SK-N-SH treated with all-trans-retinoic acid at 6 μM for 48 hours (cell line): ENCODE data around the gene GABARAP.

Experiments used
- ARNTL ChIP-seq: fragments of 450-650 bp; formaldehyde crosslinking; IDR thresholded peaks from 2 replicates; pipeline ENCODE4 v1.5.0; 2020; ENCODE audit warnings: low read depth, mild to moderate bottlenecking, moderate library complexity, borderline replicate concordance
- CSDC2 ChIP-seq: fragments of 250-450 bp; sonication (Bioruptor Pico); IDR thresholded peaks from 2 replicates; pipeline ENCODE4 v1.5.0; 2020; ENCODE audit warnings: mild to moderate bottlenecking, moderate library complexity
- ESRRG ChIP-seq: fragments of 250-450 bp; sonication (Bioruptor Pico); IDR thresholded peaks from 2 replicates; pipeline ENCODE4 v1.6.1; 2021; ENCODE audit warnings: mild to moderate bottlenecking
- ISL1 ChIP-seq: fragments of 250-450 bp; sonication (Bioruptor Pico); IDR thresholded peaks from 2 replicates; pipeline ENCODE4 v2.1.2; 2022; ENCODE audit warnings: mild to moderate bottlenecking, moderate library complexity
- RARB ChIP-seq: fragments of 250-450 bp; sonication (Bioruptor Pico); IDR thresholded peaks from 2 replicates; pipeline ENCODE4 v1.8.0; 2021; ENCODE audit warnings: mild to moderate bottlenecking, moderate library complexity
- SNAI2 ChIP-seq: fragments of 250-450 bp; sonication (Bioruptor Pico); IDR thresholded peaks from 2 replicates; pipeline ENCODE4 v1.5.0; 2020; ENCODE audit warnings: mild to moderate bottlenecking, moderate library complexity
- TCF4 ChIP-seq: fragments of 250-450 bp; sonication (Bioruptor Pico); IDR thresholded peaks from 2 replicates; pipeline ENCODE4 v1.8.0; 2021; ENCODE audit warnings: mild to moderate bottlenecking, moderate library complexity, borderline replicate concordance
- ZFP3 ChIP-seq: fragments of 250-450 bp; sonication (Bioruptor Pico); IDR thresholded peaks from 2 replicates; pipeline ENCODE4 v1.5.0; 2020; ENCODE audit warnings: mild to moderate bottlenecking, moderate library complexity
- ZNF70 ChIP-seq: fragments of 450-650 bp; formaldehyde crosslinking; IDR thresholded peaks from 2 replicates; pipeline ENCODE4 v1.5.0; 2020; ENCODE audit warnings: mild to moderate bottlenecking, moderate library complexity
- TF ChIP-seq, protein P1 (sequence below): fragments of 250-450 bp; sonication (Bioruptor Pico); IDR thresholded peaks from 2 replicates; pipeline ENCODE4 v1.8.0; 2020; ENCODE audit warnings: mild to moderate bottlenecking, moderate library complexity, borderline replicate concordance
- TF ChIP-seq, protein P2 (sequence below): fragments of 250-450 bp; sonication (Bioruptor Pico); IDR thresholded peaks from 2 replicates; pipeline ENCODE4 v1.5.1; 2020; ENCODE audit warnings: low read depth, mild to moderate bottlenecking, moderate library complexity
- TF ChIP-seq, protein P3 (sequence below): fragments of 250-450 bp; sonication (Bioruptor Pico); IDR thresholded peaks from 2 replicates; pipeline ENCODE4 v1.5.0; 2020; ENCODE audit warnings: mild to moderate bottlenecking, moderate library complexity

GRCh38 chr17:7281953-7282751, 39.9 kb upstream of the GABARAP start:
- TF ChIP-seq, protein P1, sequence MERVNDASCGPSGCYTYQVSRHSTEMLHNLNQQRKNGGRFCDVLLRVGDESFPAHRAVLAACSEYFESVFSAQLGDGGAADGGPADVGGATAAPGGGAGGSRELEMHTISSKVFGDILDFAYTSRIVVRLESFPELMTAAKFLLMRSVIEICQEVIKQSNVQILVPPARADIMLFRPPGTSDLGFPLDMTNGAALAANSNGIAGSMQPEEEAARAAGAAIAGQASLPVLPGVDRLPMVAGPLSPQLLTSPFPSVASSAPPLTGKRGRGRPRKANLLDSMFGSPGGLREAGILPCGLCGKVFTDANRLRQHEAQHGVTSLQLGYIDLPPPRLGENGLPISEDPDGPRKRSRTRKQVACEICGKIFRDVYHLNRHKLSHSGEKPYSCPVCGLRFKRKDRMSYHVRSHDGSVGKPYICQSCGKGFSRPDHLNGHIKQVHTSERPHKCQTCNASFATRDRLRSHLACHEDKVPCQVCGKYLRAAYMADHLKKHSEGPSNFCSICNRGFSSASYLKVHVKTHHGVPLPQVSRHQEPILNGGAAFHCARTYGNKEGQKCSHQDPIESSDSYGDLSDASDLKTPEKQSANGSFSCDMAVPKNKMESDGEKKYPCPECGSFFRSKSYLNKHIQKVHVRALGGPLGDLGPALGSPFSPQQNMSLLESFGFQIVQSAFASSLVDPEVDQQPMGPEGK (CRISPR knock-in tag) = no peak
- TF ChIP-seq TCF4 (CRISPR knock-in tag) (no peak), ISL1 (CRISPR knock-in tag) (no peak), SNAI2 (CRISPR knock-in tag) (no peak), ESRRG (CRISPR knock-in tag) (no peak), ZFP3 (CRISPR knock-in tag) (no peak), RARB (CRISPR knock-in tag) (no peak), ARNTL (CRISPR knock-in tag) (no peak), CSDC2 (no peak), ZNF70 (CRISPR knock-in tag) (no peak)
- TF ChIP-seq, protein P2, sequence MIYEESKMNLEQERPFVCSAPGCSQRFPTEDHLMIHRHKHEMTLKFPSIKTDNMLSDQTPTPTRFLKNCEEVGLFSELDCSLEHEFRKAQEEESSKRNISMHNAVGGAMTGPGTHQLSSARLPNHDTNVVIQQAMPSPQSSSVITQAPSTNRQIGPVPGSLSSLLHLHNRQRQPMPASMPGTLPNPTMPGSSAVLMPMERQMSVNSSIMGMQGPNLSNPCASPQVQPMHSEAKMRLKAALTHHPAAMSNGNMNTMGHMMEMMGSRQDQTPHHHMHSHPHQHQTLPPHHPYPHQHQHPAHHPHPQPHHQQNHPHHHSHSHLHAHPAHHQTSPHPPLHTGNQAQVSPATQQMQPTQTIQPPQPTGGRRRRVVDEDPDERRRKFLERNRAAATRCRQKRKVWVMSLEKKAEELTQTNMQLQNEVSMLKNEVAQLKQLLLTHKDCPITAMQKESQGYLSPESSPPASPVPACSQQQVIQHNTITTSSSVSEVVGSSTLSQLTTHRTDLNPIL (CRISPR knock-in tag) = no peak
- TF ChIP-seq, protein P3, sequence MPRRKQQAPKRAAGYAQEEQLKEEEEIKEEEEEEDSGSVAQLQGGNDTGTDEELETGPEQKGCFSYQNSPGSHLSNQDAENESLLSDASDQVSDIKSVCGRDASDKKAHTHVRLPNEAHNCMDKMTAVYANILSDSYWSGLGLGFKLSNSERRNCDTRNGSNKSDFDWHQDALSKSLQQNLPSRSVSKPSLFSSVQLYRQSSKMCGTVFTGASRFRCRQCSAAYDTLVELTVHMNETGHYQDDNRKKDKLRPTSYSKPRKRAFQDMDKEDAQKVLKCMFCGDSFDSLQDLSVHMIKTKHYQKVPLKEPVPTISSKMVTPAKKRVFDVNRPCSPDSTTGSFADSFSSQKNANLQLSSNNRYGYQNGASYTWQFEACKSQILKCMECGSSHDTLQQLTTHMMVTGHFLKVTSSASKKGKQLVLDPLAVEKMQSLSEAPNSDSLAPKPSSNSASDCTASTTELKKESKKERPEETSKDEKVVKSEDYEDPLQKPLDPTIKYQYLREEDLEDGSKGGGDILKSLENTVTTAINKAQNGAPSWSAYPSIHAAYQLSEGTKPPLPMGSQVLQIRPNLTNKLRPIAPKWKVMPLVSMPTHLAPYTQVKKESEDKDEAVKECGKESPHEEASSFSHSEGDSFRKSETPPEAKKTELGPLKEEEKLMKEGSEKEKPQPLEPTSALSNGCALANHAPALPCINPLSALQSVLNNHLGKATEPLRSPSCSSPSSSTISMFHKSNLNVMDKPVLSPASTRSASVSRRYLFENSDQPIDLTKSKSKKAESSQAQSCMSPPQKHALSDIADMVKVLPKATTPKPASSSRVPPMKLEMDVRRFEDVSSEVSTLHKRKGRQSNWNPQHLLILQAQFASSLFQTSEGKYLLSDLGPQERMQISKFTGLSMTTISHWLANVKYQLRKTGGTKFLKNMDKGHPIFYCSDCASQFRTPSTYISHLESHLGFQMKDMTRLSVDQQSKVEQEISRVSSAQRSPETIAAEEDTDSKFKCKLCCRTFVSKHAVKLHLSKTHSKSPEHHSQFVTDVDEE (CRISPR knock-in tag) = no peak
